Heart left ventricle (tissue), 13 donors: Measurements from ENCODE around the gene SKOR1.

Experiments
- CTCF ChIP-seq, 12 donors: fragments of 200-600 bp; sonication (generic) in 4 of 12; IDR thresholded peaks; one replicate each; pipeline versions ENCODE4 v1.5.0 to v1.8.0; 2018 to 2022; ENCODE audit warnings: antibody characterized with exemption in 12 of 12, mild to moderate bottlenecking in 5 of 12
- POLR2A ChIP-seq, 2 donors: fragments of 450-650 bp; IDR thresholded peaks; one replicate each; pipeline ENCODE4 v1.6.1; 2017; ENCODE audit warnings: antibody characterized with exemption in 2 of 2, mild to moderate bottlenecking in 2 of 2, moderate library complexity in 2 of 2
- donor health status: ischemic (EF 13 %, LVEDD 7.1; RV severe dilation, severe dysfunction).
- donor health status: DM: no; HTN: yes; CAD: no.
- donor health status: DM: no; HTN: no; CAD: no.
- donor health status: ischemic (EF 25% LVEDD 6.9; RV normal size, moderate dysfunction).
- donor health status: ischemic (EF 25% LVEDD 5.7; RV mildly dilated, moderate dysfunction).
- donor health status: ischemic (EF 35%, LVEDD 5.7; RV mildly dilated, moderate dysfunction).
- donor health status: nonischemic (EF 11% LVEDD 7.7; RV severe dilation, severe dysfunction).
- donor health status: DM: yes; HTN: yes; CAD: no.
- donor health status: PGD.
- donor health status: ischemic (EF 29% LVEDD 5.4; RV normal size, mild dysfunction).
- donor health status: nonischemic (EF 23%, LVEDD 6.1; RV moderate dilation, normal function).

GRCh38 chr15:67869701-67870100, 44.4 kb downstream of the SKOR1 start:
- TF ChIP-seq CTCF (IDR thresholded peaks at IDR 0.05): no peak
- no peak for TF ChIP-seq POLR2A (IDR thresholded peaks at IDR 0.05)
